Measurements from ENCODE around the gene MAGEF1.

GRCh38 chr3:184715943-184716621, 4.2 kb upstream of the MAGEF1 start:
- TF ChIP-seq, protein P1, sequence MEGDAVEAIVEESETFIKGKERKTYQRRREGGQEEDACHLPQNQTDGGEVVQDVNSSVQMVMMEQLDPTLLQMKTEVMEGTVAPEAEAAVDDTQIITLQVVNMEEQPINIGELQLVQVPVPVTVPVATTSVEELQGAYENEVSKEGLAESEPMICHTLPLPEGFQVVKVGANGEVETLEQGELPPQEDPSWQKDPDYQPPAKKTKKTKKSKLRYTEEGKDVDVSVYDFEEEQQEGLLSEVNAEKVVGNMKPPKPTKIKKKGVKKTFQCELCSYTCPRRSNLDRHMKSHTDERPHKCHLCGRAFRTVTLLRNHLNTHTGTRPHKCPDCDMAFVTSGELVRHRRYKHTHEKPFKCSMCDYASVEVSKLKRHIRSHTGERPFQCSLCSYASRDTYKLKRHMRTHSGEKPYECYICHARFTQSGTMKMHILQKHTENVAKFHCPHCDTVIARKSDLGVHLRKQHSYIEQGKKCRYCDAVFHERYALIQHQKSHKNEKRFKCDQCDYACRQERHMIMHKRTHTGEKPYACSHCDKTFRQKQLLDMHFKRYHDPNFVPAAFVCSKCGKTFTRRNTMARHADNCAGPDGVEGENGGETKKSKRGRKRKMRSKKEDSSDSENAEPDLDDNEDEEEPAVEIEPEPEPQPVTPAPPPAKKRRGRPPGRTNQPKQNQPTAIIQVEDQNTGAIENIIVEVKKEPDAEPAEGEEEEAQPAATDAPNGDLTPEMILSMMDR (IDR thresholded peaks at IDR 0.05; ENCODE audit: low read length): no peak
- TF ChIP-seq EZH2 (IDR thresholded peaks at IDR 0.05; ENCODE audit: borderline replicate concordance, low read length): no peak

All from OCI-LY1 (cell line).